ENCODE data around the gene ABCA1. TPM values are rescaled to one million over a fixed set of nuclear protein-coding genes. Genes with fewer than 3 reads are reported as not detected.
"Not testable (repeated sequence)": the region's sequence is repeated elsewhere in the genome, so short reads cannot be mapped to it uniquely, and the experiment has no call there.

Gene ABCA1
- polyA plus RNA-seq, 3 donors from 2014 or later: 0.09 to 0.10 TPM; not detected in 1

GRCh38 chr9:104905931-104906330 lies 22.0 kb downstream of the ABCA1 start:
- H3K4me3 Mint-ChIP-seq: no peak overlapping the region
- H3K36me3 Mint-ChIP-seq: no peaks in the 10 kb centered on the region
- peaks cover 7% of the 10 kb centered on the region in 2 donors for H3K4me1 Mint-ChIP-seq
- DNase-seq: no peak
- H3K9me3 Mint-ChIP-seq: no peaks in the 10 kb centered on the region
- no peak overlapping the region for H3K27ac Mint-ChIP-seq
- H3K27me3 Mint-ChIP-seq (ENCODE audit: low read depth in 3 of 3): peaks cover 0 to 11% (median 5%) of the 10 kb centered on the region in 3 donors

DNA sequence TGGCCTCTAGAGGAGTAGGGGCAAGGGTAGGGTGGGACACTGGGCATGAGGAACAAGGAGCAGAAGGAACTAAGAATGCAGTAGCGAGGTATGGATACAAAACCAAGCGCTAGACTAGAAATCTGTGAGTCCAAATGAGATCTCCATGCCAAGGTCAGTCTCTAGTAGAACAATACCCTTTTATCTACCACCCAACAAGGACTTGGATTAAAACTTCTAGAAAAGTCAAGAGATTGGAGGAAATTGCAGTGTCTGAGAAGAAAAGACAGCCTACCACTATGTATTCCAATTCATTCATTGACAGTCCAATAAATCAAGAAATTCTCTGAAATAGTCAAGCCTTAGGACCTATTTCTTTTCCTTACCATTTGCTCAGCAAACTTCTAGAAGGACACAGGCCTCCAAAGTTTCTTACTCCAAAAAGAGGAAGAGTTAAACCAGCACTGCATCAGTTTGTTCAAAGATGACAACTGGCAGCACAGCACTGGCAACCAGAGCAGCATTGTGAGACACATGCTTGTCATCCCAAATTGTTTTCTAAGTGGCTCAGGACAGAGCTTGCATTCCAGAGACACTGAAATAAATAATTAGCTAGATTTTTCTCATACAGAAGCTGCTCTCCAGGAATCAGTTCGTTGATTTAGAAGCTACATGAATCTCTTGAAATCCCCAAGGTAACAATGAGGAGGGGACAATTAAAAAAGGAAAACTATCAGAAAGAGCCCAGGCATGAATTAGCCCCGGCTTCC lies 22.6 kb downstream of the ABCA1 start:
- Mint-ChIP-seq H3K9me3 (no peaks in the 10 kb centered on the region), H3K4me1 (peaks cover 7% of the 10 kb centered on the region in 2 donors), H3K36me3 (no peaks in the 10 kb centered on the region), H3K27ac (no peak overlapping the region), H3K4me3 (no peak overlapping the region), H3K27me3 (ENCODE audit: low read depth in 3 of 3) (peaks cover 0 to 11% (median 5%) of the 10 kb centered on the region in 3 donors)
- no peak for DNase-seq

GRCh38 chr9:104903609-104904008 lies 24.3 kb downstream of the ABCA1 start:
- Mint-ChIP-seq H3K4me3 (no peak overlapping the region), H3K36me3 (no peaks in the 10 kb centered on the region), H3K27ac (no peak overlapping the region), H3K4me1 (no peaks in the 10 kb centered on the region), H3K27me3 (ENCODE audit: low read depth in 3 of 3) (peaks cover 0 to 7% (median 3%) of the 10 kb centered on the region in 3 donors), H3K9me3 (no peaks in the 10 kb centered on the region)
- DNase-seq: no peak

DNA sequence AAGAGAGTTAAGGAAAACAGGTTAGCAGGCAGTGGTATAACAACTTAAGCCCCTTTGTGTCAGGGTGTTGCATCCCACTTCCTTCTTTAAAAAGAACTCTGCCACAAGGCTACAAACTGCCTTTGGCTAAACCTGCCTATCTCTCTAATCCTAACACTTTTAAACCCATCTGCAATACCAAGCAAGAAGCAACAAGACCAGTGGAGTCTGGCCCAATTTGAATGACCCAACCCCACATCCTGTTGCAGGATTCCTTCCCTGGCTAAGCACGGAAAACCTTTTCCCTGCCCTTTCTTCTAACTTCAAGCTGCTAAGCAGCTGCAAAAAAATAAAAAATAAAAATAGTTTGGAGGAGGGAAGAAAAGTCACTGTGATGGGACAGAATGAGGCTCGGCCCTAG lies 27.1 kb downstream of the ABCA1 start:
- peaks cover 0 to 3% (median 3%) of the 10 kb centered on the region in 3 donors for H3K27me3 Mint-ChIP-seq (ENCODE audit: low read depth in 3 of 3)
- no peaks in the 10 kb centered on the region for H3K9me3 Mint-ChIP-seq
- H3K27ac Mint-ChIP-seq: no peak overlapping the region
- H3K4me3 Mint-ChIP-seq: no peak overlapping the region
- H3K4me1 Mint-ChIP-seq: no peaks in the 10 kb centered on the region
- no peaks in the 10 kb centered on the region for H3K36me3 Mint-ChIP-seq
- no peak for DNase-seq

- Mint-ChIP-seq H3K27ac (no peak overlapping the region), H3K27me3 (ENCODE audit: low read depth in 3 of 3) (peaks cover 0 to 1% (median 0%) of the 10 kb centered on the region in 3 donors), H3K36me3 (no peaks in the 10 kb centered on the region), H3K4me3 (no peak overlapping the region), H3K9me3 (no peaks in the 10 kb centered on the region), H3K4me1 (no peaks in the 10 kb centered on the region)
- no peak for DNase-seq
These were observed 27.6 kb downstream of the ABCA1 start for GRCh38 chr9:104900324-104900723.

DNA sequence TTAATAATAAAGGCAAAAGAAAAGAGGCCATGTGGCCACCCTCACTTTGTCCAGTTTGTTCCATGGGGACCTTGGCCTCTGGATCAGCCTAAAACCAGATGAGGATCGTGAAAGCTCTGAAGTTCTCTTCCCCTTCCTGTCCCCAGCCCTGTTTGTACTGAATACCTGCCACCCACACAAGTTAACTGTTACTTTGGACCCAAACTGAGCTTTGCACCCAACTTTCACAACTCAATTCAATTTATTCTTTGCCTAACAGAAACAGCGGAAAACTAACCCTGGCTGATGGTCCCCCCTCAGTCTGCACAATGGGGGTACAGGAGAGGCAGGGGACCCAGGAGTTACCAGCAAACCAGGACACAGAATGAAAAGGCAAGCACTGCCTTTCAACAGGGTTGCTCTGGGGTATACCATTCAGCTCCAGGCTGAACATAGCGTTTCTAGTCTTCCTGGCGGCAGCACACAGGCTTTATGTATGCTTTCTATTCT lies 28.2 kb downstream of the ABCA1 start:
- Mint-ChIP-seq H3K36me3 (no peaks in the 10 kb centered on the region), H3K4me3 (no peak overlapping the region), H3K4me1 (no peaks in the 10 kb centered on the region), H3K9me3 (no peaks in the 10 kb centered on the region), H3K27ac (no peak overlapping the region), H3K27me3 (ENCODE audit: low read depth in 3 of 3) (peaks cover 0 to 1% (median 0%) of the 10 kb centered on the region in 3 donors)
- DNase-seq: no peak

GRCh38 chr9:104898376-104898775 lies 29.6 kb downstream of the ABCA1 start:
- not testable (repeated sequence) for H3K27me3 Mint-ChIP-seq (ENCODE audit: low read depth in 3 of 3); H3K4me3 Mint-ChIP-seq; H3K4me1 Mint-ChIP-seq; H3K9me3 Mint-ChIP-seq; H3K27ac Mint-ChIP-seq; H3K36me3 Mint-ChIP-seq; DNase-seq

DNA sequence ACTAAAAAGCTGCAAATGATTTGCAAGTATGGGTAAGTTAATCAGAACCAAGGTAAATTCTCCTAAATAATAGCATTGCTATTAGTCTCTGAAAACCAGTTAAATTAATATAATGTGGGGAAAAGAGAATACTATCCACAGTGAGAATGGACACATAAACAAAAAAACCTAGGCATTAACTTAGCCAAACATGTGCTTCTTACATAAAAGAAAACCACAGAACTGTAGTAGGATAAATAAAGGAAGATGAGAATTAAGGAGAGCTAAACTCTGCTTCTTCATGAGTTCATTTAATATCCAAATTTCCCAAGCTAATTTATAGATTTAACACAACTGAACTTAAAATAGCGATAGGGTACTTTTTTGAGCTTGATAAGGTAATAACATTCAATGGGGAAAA lies 31.8 kb downstream of the ABCA1 start:
- H3K27ac Mint-ChIP-seq: no peak overlapping the region
- H3K36me3 Mint-ChIP-seq: no peaks in the 10 kb centered on the region
- no peak overlapping the region for H3K4me3 Mint-ChIP-seq
- no peak for DNase-seq
- no peaks in the 10 kb centered on the region for H3K4me1 Mint-ChIP-seq
- peaks cover 0 to 5% (median 4%) of the 10 kb centered on the region in 3 donors for H3K27me3 Mint-ChIP-seq (ENCODE audit: low read depth in 3 of 3)
- peaks cover 0 to 3% (median 0%) of the 10 kb centered on the region in 6 donors for H3K9me3 Mint-ChIP-seq

GRCh38 chr9:104895572-104895971 lies 32.4 kb downstream of the ABCA1 start:
- DNase-seq: no peak
- H3K9me3 Mint-ChIP-seq: peaks cover 0 to 3% (median 0%) of the 10 kb centered on the region in 6 donors
- no peaks in the 10 kb centered on the region for H3K36me3 Mint-ChIP-seq
- no peak overlapping the region for H3K4me3 Mint-ChIP-seq
- H3K27me3 Mint-ChIP-seq (ENCODE audit: low read depth in 3 of 3): peaks cover 0 to 5% (median 4%) of the 10 kb centered on the region in 3 donors
- no peaks in the 10 kb centered on the region for H3K4me1 Mint-ChIP-seq
- no peak overlapping the region for H3K27ac Mint-ChIP-seq

DNA sequence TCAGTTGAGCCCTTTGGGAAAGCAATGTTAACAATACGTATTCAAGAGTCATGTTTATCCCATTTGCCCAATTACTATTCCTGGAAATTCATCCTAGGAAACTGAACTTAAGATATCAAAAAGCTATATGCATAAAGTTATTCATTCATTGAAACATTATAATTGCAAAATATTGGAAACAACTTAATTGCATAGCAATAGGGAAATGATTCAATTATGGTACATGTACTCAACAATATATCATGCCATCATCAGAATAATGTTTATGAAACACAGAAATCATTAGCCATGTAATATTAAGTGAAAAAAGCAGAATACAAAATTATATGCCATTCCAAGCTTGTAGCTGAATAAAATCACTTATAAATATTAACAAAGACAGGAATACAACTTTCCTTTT lies 35.3 kb downstream of the ABCA1 start:
- Mint-ChIP-seq H3K4me3 (no peak overlapping the region), H3K27ac (no peak overlapping the region), H3K9me3 (peaks cover 0 to 3% (median 0%) of the 10 kb centered on the region in 6 donors), H3K4me1 (no peaks in the 10 kb centered on the region), H3K27me3 (ENCODE audit: low read depth in 3 of 3) (peaks cover 0 to 5% (median 4%) of the 10 kb centered on the region in 3 donors), H3K36me3 (no peaks in the 10 kb centered on the region)
- DNase-seq: no peak

DNA sequence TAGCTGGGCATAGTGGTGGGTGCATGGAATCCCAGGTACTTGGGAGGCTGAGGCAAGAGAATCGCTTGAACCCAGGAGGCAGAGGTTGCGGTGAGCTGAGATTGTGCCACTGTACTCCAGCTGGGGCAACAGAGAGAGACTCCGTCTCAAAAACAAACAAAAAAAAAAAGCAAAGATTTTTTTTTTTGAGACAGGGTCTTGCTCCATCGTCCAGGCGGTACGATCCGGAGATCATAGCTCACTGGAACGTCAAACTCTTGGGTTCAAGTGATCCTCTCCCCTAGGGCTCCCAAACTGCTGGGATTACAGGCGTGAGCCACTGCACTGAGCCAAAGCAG lies 37.6 kb downstream of the ABCA1 start:
- Mint-ChIP-seq H3K4me1 (no peaks in the 10 kb centered on the region), H3K9me3 (peaks cover 0 to 3% (median 0%) of the 10 kb centered on the region in 6 donors), H3K27ac (no peak overlapping the region), H3K27me3 (ENCODE audit: low read depth in 3 of 3) (peaks cover 0 to 5% (median 4%) of the 10 kb centered on the region in 3 donors), H3K36me3 (no peaks in the 10 kb centered on the region), H3K4me3 (no peak overlapping the region)
- DNase-seq: no peak

- Mint-ChIP-seq H3K27me3 (ENCODE audit: low read depth in 3 of 3) (no peaks in the 10 kb centered on the region), H3K27ac (no peak overlapping the region), H3K4me1 (no peaks in the 10 kb centered on the region), H3K9me3 (no peaks in the 10 kb centered on the region), H3K4me3 (no peak overlapping the region), H3K36me3 (no peaks in the 10 kb centered on the region)
- DNase-seq: no peak
These were observed 41.9 kb downstream of the ABCA1 start for GRCh38 chr9:104885818-104886709.

DNA sequence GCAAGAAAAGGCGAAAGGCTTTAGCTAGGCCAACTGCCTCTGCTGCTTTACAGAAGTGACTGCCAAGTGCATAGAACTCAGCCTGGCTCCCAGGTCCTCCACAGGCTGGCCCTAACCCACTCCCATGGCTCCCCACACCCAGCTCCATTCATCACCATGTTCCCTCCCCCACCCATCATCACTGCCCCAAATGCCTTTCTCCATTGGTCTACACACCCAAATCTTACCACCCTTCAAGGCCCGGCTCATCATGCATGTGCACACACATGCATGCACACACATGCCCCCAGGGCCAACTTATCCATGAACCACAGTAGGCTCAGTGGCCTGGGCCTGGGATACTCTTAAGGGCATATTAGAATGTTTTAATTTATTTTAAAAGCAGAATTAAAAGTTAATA lies 44.8 kb downstream of the ABCA1 start:
- no peak for DNase-seq
- Mint-ChIP-seq H3K4me1 (no peaks in the 10 kb centered on the region), H3K36me3 (no peaks in the 10 kb centered on the region), H3K9me3 (no peaks in the 10 kb centered on the region), H3K27me3 (ENCODE audit: low read depth in 3 of 3) (peaks cover 0 to 3% (median 3%) of the 10 kb centered on the region in 3 donors), H3K27ac (no peak overlapping the region), H3K4me3 (no peak overlapping the region)

DNA sequence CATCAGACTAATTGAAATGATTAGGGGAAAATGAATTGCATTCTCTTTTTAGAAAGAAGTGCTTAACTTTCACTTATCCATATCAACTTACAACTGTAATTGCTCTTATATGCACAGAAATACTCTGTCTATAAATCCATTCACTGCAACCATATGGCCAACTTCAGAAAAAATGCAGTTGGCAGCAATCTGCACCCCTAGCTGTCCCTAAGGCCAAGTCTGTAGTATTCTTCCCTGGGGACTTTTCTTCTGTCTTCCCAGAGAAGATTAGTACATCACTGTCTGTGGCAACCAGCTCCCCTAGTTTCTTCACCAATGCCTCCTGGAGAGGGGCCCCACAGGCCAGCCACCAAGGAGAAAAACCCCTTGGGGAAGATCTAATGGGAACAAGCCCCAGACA lies 45.4 kb downstream of the ABCA1 start:
- Mint-ChIP-seq H3K4me3 (no peak overlapping the region), H3K9me3 (no peaks in the 10 kb centered on the region), H3K36me3 (no peaks in the 10 kb centered on the region), H3K27ac (no peak overlapping the region), H3K27me3 (ENCODE audit: low read depth in 3 of 3) (peaks cover 0 to 3% (median 3%) of the 10 kb centered on the region in 3 donors), H3K4me1 (no peaks in the 10 kb centered on the region)
- DNase-seq: no peak

Measured in immature natural killer cell (primary cell).